Measurements from ENCODE around the gene PPP6R2.

PPP6R2 gene

GRCh38 chr22:50361688-50362087, 18.6 kb downstream of the PPP6R2 start:
- TF ChIP-seq FOXP2 (optimal IDR thresholded peaks at IDR 0.05; ENCODE audit: borderline replicate concordance, extremely low read depth, extremely low read length, insufficient read depth): no peak
- TF ChIP-seq REST (IDR thresholded peaks at IDR 0.05; ENCODE audit: insufficient read depth in 1 of 2, low read depth in 2 of 2, low read length in 2 of 2): no peak
- TF ChIP-seq TAF1 (IDR thresholded peaks at IDR 0.05; ENCODE audit: borderline replicate concordance, insufficient read depth, low read length): no peak
- TF ChIP-seq POLR2AphosphoS5 (IDR thresholded peaks at IDR 0.05; ENCODE audit: low read depth, low read length): no peak
- TF ChIP-seq SIN3A (IDR thresholded peaks at IDR 0.05; ENCODE audit: borderline replicate concordance, insufficient read depth, low read length): no peak

GRCh38 chr22:50363166-50363802, 20.2 kb downstream of the PPP6R2 start:
- no peak for TF ChIP-seq REST (IDR thresholded peaks at IDR 0.05; ENCODE audit: insufficient read depth in 1 of 2, low read depth in 2 of 2, low read length in 2 of 2)
- no peak for TF ChIP-seq TAF1 (IDR thresholded peaks at IDR 0.05; ENCODE audit: borderline replicate concordance, insufficient read depth, low read length)
- TF ChIP-seq SIN3A (IDR thresholded peaks at IDR 0.05; ENCODE audit: borderline replicate concordance, insufficient read depth, low read length): no peak
- no peak for TF ChIP-seq POLR2AphosphoS5 (IDR thresholded peaks at IDR 0.05; ENCODE audit: low read depth, low read length)
- no peak for TF ChIP-seq FOXP2 (optimal IDR thresholded peaks at IDR 0.05; ENCODE audit: borderline replicate concordance, extremely low read depth, extremely low read length, insufficient read depth)

- TF ChIP-seq SIN3A (IDR thresholded peaks at IDR 0.05; ENCODE audit: borderline replicate concordance, insufficient read depth, low read length): no peak
- no peak for TF ChIP-seq TAF1 (IDR thresholded peaks at IDR 0.05; ENCODE audit: borderline replicate concordance, insufficient read depth, low read length)
- TF ChIP-seq REST (IDR thresholded peaks at IDR 0.05; ENCODE audit: insufficient read depth in 1 of 2, low read depth in 2 of 2, low read length in 2 of 2): no peak
- TF ChIP-seq POLR2AphosphoS5 (IDR thresholded peaks at IDR 0.05; ENCODE audit: low read depth, low read length): no peak
- TF ChIP-seq FOXP2 (optimal IDR thresholded peaks at IDR 0.05; ENCODE audit: borderline replicate concordance, extremely low read depth, extremely low read length, insufficient read depth): no peak
Measured at GRCh38 chr22:50367778-50368500, 24.8 kb downstream of the PPP6R2 start.

- no peak for TF ChIP-seq SIN3A (IDR thresholded peaks at IDR 0.05; ENCODE audit: borderline replicate concordance, insufficient read depth, low read length)
- TF ChIP-seq TAF1 (IDR thresholded peaks at IDR 0.05; ENCODE audit: borderline replicate concordance, insufficient read depth, low read length): no peak
- no peak for TF ChIP-seq POLR2AphosphoS5 (IDR thresholded peaks at IDR 0.05; ENCODE audit: low read depth, low read length)
- no peak for TF ChIP-seq FOXP2 (optimal IDR thresholded peaks at IDR 0.05; ENCODE audit: borderline replicate concordance, extremely low read depth, extremely low read length, insufficient read depth)
- no peak for TF ChIP-seq REST (IDR thresholded peaks at IDR 0.05; ENCODE audit: insufficient read depth in 1 of 2, low read depth in 2 of 2, low read length in 2 of 2)
Measured at GRCh38 chr22:50371101-50371648, 28.0 kb downstream of the PPP6R2 start.

All from PFSK-1 (cell line).